ENCODE data around the gene TSPEAR. TPM values are rescaled to one million over a fixed set of nuclear protein-coding genes. Genes with fewer than 3 reads are reported as not detected.
"Not testable (repeated sequence)": the region's sequence is repeated elsewhere in the genome, so short reads cannot be mapped to it uniquely, and the experiment has no call there.

The TSPEAR gene
- total RNA-seq, 4 donors from 2014 or later = not detected

DNA sequence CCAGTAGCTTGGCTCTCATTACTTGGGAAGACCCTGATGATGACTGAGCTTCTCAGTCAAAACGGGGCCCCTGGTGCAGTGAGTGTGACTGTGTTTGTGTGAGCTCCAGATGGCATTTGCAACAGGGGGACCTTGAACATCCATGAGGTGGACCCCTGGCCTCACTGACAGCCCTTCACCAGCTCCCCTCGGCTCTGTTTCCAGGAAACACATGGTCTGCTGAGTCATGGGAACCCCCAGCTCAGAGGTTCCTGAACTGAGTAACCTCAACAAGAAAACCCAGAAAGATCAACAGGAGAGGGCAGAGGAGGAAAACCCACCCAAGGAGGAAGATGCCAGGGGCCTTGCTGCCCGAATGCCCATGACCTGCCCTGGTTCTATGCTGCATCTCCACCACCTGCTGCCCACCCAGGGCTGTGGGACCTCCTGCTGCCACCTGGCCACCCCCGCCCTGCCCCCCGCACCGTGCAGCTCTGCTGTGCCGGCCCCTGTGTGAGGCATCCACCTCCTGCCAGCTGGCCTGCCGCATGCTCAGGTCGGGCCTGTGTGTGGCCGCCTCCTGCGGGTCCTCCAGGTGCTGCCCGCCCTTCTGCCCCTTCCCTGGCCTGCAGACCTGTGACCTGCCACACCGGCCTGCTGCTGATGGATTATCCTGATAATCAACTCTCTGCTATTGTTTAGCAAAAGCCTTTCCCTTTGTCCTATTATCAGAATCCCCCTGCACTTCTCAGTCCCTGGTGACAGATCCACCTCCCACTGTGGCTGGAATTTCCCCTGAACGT, 25.2 kb downstream of the TSPEAR start:
- ATAC-seq (no peak), DNase-seq (no peak)
- Histone ChIP-seq H3K4me3 (no peak overlapping the region), H3K27ac (no peak overlapping the region), H3K9me3 (no peaks in the 10 kb centered on the region), H3K36me3 (no peaks in the 10 kb centered on the region), H3K27me3 (peaks cover 16 to 26% (median 22%) of the 10 kb centered on the region in 3 donors), H3K4me1 (no peaks in the 10 kb centered on the region)
- in situ Hi-C loops (cut with MboI; ENCODE audit: low sequenced_read_pairs in 4 of 4) = no loop called here
- intact Hi-C loops (cut with DNase I; ENCODE audit: low total_unique reads) = no loop called here
- no peak for TF ChIP-seq POLR2A (IDR thresholded peaks at IDR 0.05)

DNA sequence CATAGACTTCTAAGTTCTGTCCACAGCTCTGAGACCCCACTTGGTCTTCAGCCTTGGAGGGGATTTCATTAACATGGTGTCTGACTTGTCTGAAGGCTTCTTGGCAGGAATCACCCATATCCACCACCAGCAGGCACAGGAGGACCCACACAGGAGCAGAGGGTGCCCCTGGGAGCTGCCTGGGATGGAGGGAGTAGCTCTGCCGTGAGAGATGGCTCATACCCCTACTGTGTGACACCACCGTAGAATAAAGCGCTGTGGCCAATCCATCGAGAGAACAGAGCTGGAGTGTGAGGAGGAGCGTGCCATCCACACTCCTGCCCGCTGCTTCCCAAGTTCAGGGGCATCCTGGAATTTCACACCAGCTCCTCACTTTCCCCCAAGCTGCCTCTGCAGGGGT, 26.3 kb downstream of the TSPEAR start:
- H3K4me1 ChIP-seq; in situ Hi-C loops (cut with MboI; ENCODE audit: low sequenced_read_pairs in 4 of 4); H3K36me3 ChIP-seq; DNase-seq; H3K27ac ChIP-seq; intact Hi-C loops (cut with DNase I; ENCODE audit: low total_unique reads); H3K4me3 ChIP-seq; ATAC-seq; H3K9me3 ChIP-seq: not testable (repeated sequence)
- H3K27me3 ChIP-seq = peaks cover 16 to 26% (median 20%) of the 10 kb centered on the region in 3 donors

DNA sequence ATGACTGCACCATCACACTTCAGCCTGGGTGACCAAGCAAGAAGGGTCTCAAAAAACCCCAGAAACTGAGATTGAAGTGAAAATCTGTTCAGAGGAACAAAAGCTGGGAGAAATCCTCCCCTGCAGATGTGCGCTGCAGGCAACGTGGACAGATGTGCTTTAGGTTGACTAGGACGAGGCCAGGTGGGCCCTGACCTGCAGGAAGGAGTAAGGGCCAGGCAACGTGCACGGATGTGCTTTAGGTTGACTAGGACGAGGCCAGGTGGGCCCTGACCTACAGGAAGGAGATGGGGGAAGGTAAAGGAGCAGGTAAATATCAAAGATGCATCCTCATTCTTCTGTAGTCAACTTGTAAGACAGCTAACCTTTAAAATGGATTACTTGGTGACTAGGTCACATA, 26.9 kb downstream of the TSPEAR start:
- peaks cover 20 to 26% (median 21%) of the 10 kb centered on the region in 3 donors for H3K27me3 ChIP-seq
- H3K4me1 ChIP-seq = no peaks in the 10 kb centered on the region
- no peaks in the 10 kb centered on the region for H3K36me3 ChIP-seq
- TF ChIP-seq, protein P1, sequence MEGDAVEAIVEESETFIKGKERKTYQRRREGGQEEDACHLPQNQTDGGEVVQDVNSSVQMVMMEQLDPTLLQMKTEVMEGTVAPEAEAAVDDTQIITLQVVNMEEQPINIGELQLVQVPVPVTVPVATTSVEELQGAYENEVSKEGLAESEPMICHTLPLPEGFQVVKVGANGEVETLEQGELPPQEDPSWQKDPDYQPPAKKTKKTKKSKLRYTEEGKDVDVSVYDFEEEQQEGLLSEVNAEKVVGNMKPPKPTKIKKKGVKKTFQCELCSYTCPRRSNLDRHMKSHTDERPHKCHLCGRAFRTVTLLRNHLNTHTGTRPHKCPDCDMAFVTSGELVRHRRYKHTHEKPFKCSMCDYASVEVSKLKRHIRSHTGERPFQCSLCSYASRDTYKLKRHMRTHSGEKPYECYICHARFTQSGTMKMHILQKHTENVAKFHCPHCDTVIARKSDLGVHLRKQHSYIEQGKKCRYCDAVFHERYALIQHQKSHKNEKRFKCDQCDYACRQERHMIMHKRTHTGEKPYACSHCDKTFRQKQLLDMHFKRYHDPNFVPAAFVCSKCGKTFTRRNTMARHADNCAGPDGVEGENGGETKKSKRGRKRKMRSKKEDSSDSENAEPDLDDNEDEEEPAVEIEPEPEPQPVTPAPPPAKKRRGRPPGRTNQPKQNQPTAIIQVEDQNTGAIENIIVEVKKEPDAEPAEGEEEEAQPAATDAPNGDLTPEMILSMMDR (IDR thresholded peaks at IDR 0.05 in 4 of 5, conservative IDR thresholded peaks at IDR 0.05 in 1 of 5) = no peak
- no peak for TF ChIP-seq POLR2A (IDR thresholded peaks at IDR 0.05)
- H3K4me3 ChIP-seq = no peak overlapping the region
- no peaks in the 10 kb centered on the region for H3K9me3 ChIP-seq
- intact Hi-C loops (cut with DNase I; ENCODE audit: low total_unique reads) = no loop called here
- in situ Hi-C loops (cut with MboI; ENCODE audit: low sequenced_read_pairs in 4 of 4) = no loop called here
- DNase-seq (no peak), ATAC-seq (no peak)
- no peak overlapping the region for H3K27ac ChIP-seq

DNA sequence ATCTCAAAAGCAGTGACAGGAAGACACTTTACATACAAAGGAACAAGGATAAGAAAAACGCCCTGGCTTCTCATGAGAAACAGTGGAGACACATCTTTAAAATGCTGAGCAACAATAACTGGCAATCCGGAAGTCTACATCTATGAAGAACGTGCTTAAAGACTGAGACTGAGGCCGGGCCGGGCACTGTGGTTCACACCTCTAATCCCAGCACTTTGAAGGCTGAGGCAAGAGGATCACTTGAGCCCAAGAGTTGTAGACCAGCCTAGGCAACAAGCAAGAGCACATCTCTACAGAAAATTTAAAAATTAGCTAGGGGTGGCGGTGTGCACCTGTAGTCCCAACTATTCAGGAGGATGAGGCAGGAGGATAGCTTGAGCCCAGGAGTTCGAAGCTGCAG, 27.3 kb downstream of the TSPEAR start:
- Histone ChIP-seq H3K27ac (no peak overlapping the region), H3K4me3 (no peak overlapping the region), H3K27me3 (peaks cover 20 to 26% (median 21%) of the 10 kb centered on the region in 3 donors), H3K4me1 (no peaks in the 10 kb centered on the region), H3K9me3 (no peaks in the 10 kb centered on the region), H3K36me3 (no peaks in the 10 kb centered on the region)
- TF ChIP-seq POLR2A (IDR thresholded peaks at IDR 0.05) = no peak
- TF ChIP-seq, protein P1 (IDR thresholded peaks at IDR 0.05 in 4 of 5, conservative IDR thresholded peaks at IDR 0.05 in 1 of 5) = no peak
- DNase-seq (no peak), ATAC-seq (no peak)
- in situ Hi-C loops (cut with MboI; ENCODE audit: low sequenced_read_pairs in 4 of 4) = no loop called here
- intact Hi-C loops (cut with DNase I; ENCODE audit: low total_unique reads) = no loop called here

DNA sequence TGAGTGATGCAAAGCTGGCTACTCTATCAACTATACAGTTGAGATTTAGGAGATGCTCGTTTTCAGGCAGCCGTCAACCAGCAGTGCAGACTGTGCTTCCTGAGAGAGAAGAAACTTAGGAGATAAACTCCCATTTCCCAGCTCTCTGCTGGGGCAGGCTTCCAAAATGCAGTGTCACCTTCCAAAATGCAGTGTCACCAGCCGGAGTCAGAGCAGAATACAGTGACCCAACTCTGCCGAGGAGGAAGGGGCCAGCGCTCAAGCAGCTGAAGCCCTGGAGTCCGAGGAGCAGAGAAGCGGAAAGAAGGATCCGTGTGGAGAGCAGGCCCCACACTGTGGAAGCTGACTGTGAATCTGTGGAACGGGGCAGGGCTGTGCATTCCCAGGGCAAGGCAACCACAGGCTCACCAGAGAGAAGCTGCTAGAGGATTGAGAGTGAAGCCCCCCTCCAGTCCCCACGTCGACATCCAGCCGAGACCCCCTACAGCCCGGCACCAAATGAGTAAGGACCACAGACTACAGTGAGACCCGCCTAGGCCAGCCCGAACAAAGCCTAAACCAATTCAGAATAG, 28.7 kb downstream of the TSPEAR start:
- no peak overlapping the region for H3K27ac ChIP-seq
- H3K4me1 ChIP-seq = no peaks in the 10 kb centered on the region
- no peak for DNase-seq
- intact Hi-C loops (cut with DNase I; ENCODE audit: low total_unique reads) = no loop called here
- H3K4me3 ChIP-seq = no peak overlapping the region
- in situ Hi-C loops (cut with MboI; ENCODE audit: low sequenced_read_pairs in 4 of 4) = no loop called here
- H3K36me3 ChIP-seq = no peaks in the 10 kb centered on the region
- ATAC-seq = no peak
- no peaks in the 10 kb centered on the region for H3K9me3 ChIP-seq
- TF ChIP-seq POLR2A (IDR thresholded peaks at IDR 0.05) = no peak
- TF ChIP-seq, protein P1 (IDR thresholded peaks at IDR 0.05 in 4 of 5, conservative IDR thresholded peaks at IDR 0.05 in 1 of 5) = no peak
- H3K27me3 ChIP-seq = peaks cover 19 to 20% (median 19%) of the 10 kb centered on the region in 3 donors

All from gastrocnemius medialis (tissue), 4 donors.